Skin of body (tissue), 2 donors: Measurements from ENCODE around the gene KCNAB3. TPM values are rescaled to one million over a fixed set of nuclear protein-coding genes. Genes with fewer than 3 reads are reported as not detected.

ENCODE experiments used
- DNase-seq: peaks from one replicate; lab custom pipeline; 2025; lab: John Stamatoyannopoulos, UW
- total RNA-seq: library from RNA; depleted of rRNA; stranded (reverse); fragments of >200 nt; gene quantifications from one replicate; pipeline ENCODE4 v1.2.3, GENCODE V29; 2014

KCNAB3 gene
- total RNA-seq, 1 donor from 2014 or later = 2.2 TPM

GRCh38 chr17:7940743-7941142 is 11.1 kb upstream of the KCNAB3 start:
- DNase-seq = no peak

DNA sequence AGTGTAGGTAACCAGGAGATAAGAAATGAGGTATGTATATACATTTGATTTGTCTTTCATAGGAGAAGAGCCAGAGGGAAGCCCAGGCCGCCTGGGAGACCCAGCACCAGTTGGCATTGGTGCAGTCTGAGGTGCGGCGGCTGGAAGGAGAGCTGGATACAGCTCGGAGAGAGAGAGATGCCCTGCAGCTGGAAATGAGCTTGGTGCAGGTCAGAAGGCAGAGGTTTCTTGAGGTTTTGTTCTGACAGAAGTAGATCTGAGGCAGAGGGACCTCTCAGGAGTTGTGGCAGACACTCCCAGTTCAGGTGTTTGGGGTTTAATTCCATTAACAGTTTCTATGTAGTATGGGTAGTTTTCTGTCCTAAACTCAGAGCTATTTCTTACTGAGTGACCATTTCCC is 10.4 kb upstream of the KCNAB3 start:
- no peak for DNase-seq

DNA sequence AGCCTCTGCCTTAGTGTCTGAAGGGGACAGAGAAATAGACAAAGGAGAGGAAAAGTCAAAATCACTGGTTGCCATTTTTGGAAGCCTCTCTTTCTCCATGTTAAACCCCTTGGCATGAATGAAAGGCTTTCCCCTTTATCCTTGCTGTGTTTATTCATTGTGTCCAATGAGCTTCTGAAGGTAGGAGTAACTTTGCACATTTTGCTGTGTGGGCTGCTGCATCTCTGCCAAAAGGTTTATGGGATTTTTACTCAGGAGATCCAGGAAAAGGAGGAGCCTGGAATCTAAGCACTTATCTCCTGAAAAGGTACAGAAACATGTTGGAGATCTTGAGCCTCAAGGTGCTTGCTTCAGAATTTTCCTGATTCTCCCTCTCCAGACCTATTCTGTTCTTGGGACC is 6.2 kb upstream of the KCNAB3 start:
- DNase-seq = no peak

DNA sequence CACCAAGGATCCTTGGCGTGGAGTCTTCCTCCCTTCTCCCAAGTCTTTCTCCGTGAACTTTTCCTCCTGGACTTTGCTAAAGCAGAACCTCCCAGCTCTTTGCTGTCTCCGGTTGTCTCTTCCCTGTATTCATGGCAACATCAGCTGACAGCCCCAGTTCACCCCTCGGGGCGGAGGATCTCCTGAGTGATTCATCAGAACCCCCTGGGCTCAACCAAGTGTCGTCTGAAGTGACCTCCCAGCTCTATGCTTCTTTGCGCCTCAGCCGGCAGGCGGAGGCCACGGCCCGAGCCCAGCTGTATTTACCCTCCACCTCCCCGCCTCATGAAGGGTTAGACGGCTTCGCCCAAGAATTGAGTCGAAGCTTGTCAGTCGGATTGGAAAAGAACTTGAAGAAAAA is 3.3 kb upstream of the KCNAB3 start:
- no peak for DNase-seq

DNA sequence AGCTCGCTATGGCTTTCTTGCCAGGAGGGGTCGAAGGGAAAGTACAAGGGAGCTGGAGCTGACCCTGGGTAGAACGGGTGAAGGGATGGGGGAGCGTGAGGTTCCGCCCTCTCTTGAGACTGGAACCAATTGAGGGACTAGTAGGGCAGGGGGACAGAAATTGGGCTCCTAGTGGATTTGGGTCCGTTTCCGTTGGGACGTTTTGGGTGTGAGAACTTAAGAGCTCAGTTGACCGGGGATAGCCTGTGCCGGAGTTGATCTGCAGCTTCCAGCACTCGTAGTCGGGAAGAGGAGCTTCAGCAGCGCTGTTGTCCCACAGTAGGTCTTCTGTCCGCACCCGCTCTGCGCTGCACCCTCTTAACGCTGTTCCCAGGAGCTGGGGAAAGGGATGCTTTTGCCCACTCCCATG is 2.8 kb upstream of the KCNAB3 start:
- peak; percentile 63 for DNase-seq

DNA sequence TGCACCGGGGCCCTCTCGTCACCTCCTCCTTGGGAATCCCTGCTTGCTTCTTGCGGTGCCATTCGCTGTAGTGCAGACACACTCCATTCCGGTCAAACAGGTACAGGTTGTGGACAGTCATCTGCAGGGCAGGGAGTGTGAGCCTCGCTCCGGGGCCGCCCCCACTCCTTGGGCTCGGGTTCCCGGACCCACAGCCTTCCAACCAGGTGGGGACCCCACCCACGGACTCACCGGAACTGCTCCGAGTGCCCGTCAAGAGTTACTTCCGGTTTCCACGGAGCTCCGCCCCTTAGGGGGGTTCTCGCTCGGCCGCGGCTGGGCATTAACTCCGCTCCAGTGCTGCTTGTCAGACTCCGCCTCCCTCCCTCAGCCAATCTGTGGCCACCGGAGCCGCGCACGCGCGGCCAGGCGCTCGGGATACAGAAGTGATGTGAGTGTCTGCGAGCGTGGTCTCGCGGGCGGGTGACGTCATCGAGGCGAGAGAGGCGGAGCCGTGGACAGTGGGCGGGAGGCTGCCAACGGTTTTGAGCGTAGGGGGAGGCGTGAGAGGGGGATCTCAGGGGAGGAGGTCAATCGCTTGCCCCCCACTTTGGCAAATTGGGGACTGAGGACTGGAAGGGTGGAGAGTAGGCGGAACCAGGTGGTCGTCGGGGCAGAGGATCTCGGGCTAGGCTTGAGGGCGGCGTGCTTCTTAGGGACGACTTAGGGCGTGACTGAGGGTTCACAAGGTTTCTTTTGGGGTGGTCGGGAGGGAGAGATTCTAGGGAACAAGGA is 2.2 kb upstream of the KCNAB3 start, which contains the start of the genes CNTROB and TRAPPC1:
CNTROB (plus strand) TSS at position 498 of the 774 bp plus-strand sequence. CDS start 874 bp downstream, outside the sequence.
TRAPPC1 (minus strand) TSS at position 238 of the 774 bp plus-strand sequence; CDS start at position 121, 117 bp downstream.
- peak; percentile 99 for DNase-seq

DNA sequence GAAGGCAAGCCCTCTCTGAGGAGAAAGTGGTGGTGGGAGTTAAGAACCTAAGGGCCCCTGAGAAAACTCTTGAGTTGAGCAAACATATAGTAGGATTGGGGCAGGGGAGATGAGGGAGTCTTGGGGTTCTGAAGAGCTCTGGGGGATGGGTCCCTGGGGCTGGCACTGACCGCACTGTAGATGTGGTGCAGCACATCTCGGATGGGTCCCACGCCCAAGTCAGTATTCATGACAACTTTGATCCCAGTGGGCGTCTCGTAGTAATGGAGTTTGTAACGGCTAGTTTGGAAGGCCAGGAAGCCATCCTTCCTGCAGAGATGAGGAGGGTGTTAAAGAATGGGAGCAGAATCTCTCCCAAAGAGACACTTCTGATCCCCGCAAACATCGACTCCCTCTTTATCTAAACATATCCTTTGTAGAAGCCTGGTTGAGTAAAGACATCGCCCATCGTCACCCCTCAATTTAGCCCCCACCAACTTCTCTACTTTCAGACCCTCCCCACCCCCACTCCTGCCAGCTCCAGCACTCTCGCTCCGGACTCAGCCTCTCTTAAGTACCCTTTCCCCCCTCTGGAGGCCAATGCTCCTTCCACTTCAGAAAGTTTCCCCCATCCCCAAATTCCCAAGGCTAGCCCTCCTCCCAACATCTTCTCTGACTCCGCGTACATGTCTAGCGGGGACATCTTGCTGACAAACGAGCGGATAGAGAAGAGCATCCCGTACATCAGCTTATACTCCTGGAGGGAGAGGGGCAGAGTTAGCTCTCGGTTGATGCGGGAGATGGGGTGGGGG is 1.4 kb upstream of the KCNAB3 start:
- DNase-seq = no peak

GRCh38 chr17:7927596-7927995 is 2.1 kb downstream of the KCNAB3 start:
- no peak for DNase-seq

DNA sequence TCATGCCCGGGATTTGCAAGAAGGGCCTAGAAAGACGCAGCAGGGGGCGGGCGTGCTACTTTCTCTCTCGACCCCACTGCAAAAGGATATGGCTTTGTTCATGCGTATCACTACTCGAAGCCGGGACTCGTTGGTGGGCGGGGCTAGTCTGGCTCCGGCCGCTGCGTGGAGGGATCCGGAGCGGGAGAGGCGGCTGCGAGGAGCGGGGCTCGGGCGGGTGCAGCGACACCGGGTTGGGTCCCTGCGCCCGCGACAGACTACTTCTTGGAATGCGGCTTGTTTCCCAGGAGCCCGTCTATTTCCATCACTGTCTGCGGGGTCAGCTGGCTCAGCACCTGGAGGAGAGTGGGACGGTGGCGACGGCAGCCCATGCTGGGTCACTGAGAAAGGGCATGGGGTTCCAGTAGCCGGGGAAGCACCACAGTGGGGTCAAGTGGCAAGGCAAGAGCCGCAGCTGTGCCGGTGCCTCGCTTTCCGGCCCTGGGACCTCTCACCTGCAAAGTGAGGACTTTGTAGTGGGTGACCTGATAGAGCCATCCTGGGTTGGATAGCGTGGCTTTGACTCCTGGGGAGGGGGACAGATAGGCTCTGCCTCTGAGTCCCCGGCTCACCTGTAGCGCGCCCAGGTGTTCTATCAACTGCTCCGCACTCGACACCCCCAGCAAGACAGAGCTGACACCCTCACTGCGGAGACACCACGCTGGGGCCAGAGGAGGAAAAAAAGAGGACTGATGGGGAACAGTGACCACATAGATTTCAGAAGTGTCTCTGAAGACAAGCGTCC is 6.6 kb downstream of the KCNAB3 start:
- DNase-seq = peak; percentile 76

GRCh38 chr17:7922269-7922844 is 7.3 kb downstream of the KCNAB3 start:
- DNase-seq = no peak

DNA sequence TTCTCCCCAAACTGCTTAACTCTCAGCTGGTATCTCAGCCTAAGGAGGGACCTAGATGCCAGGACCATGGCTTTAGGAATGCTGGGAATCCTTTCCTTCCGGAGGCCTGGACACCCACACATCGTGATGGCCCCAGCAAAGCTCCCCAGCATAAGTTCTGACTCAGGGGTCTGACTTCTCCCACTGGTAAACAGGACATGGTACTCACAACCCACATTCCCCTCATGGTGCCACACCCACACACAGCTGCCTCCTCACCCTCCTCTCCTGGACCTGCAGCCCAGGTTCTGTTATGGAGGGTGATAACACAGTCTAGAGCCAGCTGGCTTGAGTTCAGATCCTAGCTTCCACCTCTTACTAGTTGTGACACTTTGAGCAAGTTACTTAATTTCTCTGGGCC is 12.8 kb downstream of the KCNAB3 start:
- no peak for DNase-seq

GRCh38 chr17:7916385-7916682 is 13.3 kb downstream of the KCNAB3 start:
- no peak for DNase-seq

GRCh38 chr17:7915611-7916384 is 13.9 kb downstream of the KCNAB3 start, which contains the start of gene RNF227:
Gene RNF227 (minus strand): TSS chr17:7916289. CDS start chr17:7916195, 94 bp downstream.
- peak; percentile 95 for DNase-seq

DNA sequence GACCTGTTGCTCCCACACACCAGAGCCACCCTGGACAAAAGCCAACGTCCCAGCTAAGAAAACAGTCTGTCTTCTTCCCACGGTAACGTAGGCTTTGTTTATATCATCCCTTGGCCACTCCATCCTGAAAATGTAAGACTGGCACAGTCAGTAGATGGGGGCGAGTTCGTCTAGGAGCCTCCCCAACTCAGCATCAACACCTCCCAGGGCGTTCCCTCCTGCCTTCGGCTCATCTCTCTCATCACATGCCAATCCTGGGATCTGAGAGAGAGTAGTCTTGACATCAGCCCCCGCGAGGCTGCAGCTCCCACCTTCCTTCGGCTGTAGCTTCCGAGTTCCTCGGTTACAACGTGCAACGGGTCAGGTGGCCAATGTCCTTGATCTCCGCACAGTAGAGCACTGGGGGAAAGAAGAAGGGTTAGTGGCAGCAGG is 14.5 kb downstream of the KCNAB3 start:
- DNase-seq = peak; percentile 52

- no peak for DNase-seq
Measured at GRCh38 chr17:7912927-7913524, 16.6 kb downstream of the KCNAB3 start.

DNA sequence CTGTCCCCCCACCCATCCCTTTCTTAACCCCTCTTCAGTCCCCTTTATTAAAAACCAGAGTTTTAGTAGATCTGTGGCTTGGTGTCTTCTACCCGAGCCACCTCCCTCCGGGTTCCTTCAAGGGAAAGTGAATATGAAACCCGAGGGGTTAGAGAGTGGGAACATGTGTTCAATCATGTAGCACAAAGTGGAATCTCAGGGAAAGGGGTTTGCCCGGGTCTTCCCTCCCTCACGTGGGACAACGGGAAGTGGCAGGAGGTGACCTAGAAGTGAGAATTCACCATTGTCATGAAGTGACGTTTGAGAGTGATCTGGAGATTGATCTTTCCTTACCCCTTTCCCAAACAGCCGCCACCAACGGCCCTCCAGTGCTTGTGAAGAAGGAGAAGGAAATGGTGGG is 18.5 kb downstream of the KCNAB3 start:
- no peak for DNase-seq

DNA sequence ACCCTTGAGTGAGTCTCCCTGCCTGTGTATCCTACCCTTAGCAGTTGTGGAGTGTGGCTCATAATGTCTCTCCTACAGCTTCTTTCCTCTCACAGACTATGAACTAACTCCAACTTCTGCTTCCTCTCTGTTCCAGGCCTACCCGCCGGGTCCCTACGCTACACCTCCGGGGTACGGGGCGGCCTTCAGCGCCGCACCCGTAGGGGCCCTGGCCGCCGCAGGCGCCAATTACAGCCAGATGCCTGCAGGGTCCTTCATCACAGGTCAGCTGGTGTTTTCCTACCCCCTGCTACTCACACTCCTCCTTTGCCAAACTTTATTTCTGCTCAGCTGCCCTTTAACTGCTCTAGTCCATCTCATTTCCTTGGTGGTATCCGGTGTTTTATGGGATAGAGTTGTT is 18.9 kb downstream of the KCNAB3 start:
- DNase-seq = no peak

GRCh38 chr17:7910281-7910680 is 19.4 kb downstream of the KCNAB3 start:
- DNase-seq = no peak

GRCh38 chr17:7909089-7909488 is 20.6 kb downstream of the KCNAB3 start:
- DNase-seq = no peak
